Fibroblast of villous mesenchyme (primary cell): Measurements from ENCODE around the gene FRMD4A. TPM values are rescaled to one million over a fixed set of nuclear protein-coding genes. Genes with fewer than 3 reads are reported as not detected.
"Not testable (repeated sequence)": the region's sequence is repeated elsewhere in the genome, so short reads cannot be mapped to it uniquely, and the experiment has no call there.

Source experiments
- DNase-seq: peaks from one replicate; pipeline ENCODE4 v3.0.0-alpha.2; 2010; ENCODE audit warnings: low read depth
- H3K4me3 ChIP-seq: 2 replicates; pipeline ENCODE4 v1.5.1; 2011; ENCODE audit warnings: low read depth, mild to moderate bottlenecking, low read length
- CTCF ChIP-seq: IDR thresholded peaks from 2 replicates; pipeline ENCODE4 v1.5.1; 2012; ENCODE audit warnings: low read depth, mild to moderate bottlenecking, low read length; ENCODE audit not compliant: insufficient read depth
- total RNA-seq: library from RNA; depleted of rRNA; stranded (reverse); fragments of >200 nt; gene quantifications from 2 replicates; pipeline ENCODE4 v1.2.3, GENCODE V29; 2012

FRMD4A gene
- total RNA-seq, 1 donor: 40.2 TPM

- no peak for DNase-seq
- no peak for TF ChIP-seq CTCF
- H3K4me3 ChIP-seq: no peak overlapping the region
These were observed 500.3 kb downstream of the FRMD4A start for GRCh38 chr10:13830385-13830784.

GRCh38 chr10:13829790-13830189 is 500.9 kb downstream of the FRMD4A start:
- H3K4me3 ChIP-seq: no peak overlapping the region
- no peak for TF ChIP-seq CTCF
- DNase-seq: no peak

GRCh38 chr10:13828284-13828683 is 502.4 kb downstream of the FRMD4A start:
- H3K4me3 ChIP-seq, DNase-seq: not testable (repeated sequence)

GRCh38 chr10:13827076-13827797 is 503.5 kb downstream of the FRMD4A start:
- no peak for TF ChIP-seq CTCF
- no peak for DNase-seq
- H3K4me3 ChIP-seq: no peak overlapping the region

- no peak for DNase-seq
- H3K4me3 ChIP-seq: no peak overlapping the region
- no peak for TF ChIP-seq CTCF
These were observed 506.9 kb downstream of the FRMD4A start for GRCh38 chr10:13823709-13824405.

- DNase-seq: no peak
- no peak for TF ChIP-seq CTCF
- H3K4me3 ChIP-seq: no peak overlapping the region
These were observed 507.5 kb downstream of the FRMD4A start for GRCh38 chr10:13823096-13823708.

- H3K4me3 ChIP-seq: no peak overlapping the region
- TF ChIP-seq CTCF: no peak
- DNase-seq: no peak
These were observed 508.2 kb downstream of the FRMD4A start for GRCh38 chr10:13822490-13822889.
